T-helper 22 cell (primary cell): ENCODE measurements around the gene SFXN2.
"Not testable (repeated sequence)": the region's sequence is repeated elsewhere in the genome, so short reads cannot be mapped to it uniquely, and the experiment has no call there.

Experiments
- DNase-seq: peaks from one replicate; pipeline ENCODE4 v3.0.0-alpha.2; 2020; ENCODE audit warnings: low read depth

SFXN2 gene

DNA sequence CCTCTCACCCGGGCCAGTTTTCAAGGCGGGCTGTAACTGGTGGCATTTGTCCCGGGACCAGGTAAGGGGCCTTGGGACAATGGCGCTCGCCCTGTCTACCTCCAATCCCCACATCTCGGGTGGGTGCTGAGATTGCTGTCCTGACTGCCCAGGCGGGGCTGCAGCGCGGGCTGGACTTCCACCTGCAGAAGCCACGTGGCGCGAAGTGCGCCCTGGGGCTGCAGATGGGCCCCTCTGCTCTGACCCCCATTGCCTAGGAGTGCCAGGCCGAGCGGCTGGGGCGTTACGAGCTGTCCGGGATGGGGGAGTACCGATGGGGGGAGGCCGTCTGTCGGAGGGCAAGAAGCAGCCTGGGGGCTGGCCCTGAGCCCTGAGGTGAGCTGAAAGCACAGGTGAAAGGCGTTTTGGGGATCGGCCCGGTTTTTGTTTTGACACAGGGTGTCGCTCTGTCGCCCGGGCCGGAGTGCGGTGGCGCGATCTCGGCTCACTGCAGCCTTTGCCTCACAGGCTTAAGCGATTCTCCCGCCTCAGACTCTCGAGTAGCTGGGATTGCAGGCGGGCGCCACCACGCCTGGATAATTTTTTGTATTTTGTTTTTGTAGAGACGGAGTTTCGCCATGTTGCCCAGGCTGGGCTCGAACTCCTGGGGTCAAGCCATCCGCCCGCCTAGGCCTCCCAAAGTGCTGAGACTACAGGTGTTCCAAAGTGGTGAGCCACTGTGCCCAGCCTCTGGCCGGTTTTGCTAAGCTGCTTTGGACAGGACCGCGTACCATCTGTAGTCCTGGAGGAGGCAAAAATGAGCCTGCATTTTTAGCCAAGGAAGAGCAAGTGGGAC, at the start of gene SFXN2:
SFXN2 (plus strand) TSS at position 16 of the 835 bp plus-strand sequence. CDS start 12,001 bp downstream, outside the sequence.
- peak; percentile 31 for DNase-seq

- DNase-seq = no peak
Measured at GRCh38 chr10:102665904-102666509, 48.4 kb upstream of the SFXN2 start.

DNA sequence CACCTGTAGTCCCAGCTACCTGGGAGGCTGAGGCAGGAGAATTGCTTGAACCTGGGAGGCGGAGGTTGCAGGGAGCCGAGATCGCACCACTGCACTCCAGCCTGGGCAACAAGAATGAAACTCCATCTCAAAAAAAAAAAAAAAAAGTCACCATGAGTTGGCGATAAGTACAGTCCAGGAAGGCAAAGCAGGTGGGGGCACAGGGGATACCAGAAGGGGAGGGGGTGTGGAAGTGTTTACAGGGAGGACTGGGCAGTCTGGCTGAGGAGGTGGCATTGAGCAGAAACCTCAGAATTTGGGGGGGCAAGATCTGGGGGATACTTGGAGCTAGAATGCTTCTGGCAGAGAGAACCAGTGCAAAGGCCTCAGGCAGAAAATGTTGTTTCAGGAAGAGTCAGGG, 47.0 kb upstream of the SFXN2 start:
- not testable (repeated sequence) for DNase-seq

DNA sequence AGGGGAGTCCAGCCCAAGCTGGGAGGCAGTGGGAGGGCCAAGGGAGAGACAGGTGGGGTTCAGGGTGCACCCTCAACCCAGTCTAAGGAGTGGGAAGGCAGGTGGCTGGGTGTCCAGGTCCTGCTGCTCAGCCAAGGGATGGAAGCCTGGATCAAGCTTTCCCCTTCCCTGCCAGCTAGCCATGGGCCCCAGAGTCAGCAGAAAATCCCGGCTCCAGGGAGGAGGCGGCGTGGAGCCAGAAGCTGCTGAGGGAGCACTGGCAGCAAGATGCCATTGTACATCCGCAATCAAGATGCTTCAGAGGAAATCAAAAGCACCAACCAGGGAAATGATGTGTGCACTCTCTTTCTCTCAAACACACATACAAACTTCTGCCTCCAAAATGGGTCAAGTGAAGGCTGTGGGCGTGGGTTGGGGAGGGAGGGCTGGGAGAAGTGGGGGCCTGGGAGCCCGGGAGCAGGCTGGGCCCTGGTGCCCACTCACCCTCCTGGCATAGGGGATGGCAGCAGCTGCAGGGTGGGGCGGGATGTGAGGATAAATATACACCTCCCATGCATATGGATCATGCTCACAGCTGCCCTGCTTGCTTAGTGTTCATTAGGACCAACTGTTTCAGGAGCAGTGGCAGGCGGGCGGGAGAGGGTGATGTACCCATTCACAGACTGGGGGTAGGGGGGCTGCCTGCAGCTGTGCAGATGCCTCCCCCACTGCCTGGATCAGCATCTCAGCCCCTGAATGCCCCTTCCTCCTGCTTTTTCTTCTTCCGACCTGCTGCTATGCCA, 45.9 kb upstream of the SFXN2 start:
- no peak for DNase-seq

DNA sequence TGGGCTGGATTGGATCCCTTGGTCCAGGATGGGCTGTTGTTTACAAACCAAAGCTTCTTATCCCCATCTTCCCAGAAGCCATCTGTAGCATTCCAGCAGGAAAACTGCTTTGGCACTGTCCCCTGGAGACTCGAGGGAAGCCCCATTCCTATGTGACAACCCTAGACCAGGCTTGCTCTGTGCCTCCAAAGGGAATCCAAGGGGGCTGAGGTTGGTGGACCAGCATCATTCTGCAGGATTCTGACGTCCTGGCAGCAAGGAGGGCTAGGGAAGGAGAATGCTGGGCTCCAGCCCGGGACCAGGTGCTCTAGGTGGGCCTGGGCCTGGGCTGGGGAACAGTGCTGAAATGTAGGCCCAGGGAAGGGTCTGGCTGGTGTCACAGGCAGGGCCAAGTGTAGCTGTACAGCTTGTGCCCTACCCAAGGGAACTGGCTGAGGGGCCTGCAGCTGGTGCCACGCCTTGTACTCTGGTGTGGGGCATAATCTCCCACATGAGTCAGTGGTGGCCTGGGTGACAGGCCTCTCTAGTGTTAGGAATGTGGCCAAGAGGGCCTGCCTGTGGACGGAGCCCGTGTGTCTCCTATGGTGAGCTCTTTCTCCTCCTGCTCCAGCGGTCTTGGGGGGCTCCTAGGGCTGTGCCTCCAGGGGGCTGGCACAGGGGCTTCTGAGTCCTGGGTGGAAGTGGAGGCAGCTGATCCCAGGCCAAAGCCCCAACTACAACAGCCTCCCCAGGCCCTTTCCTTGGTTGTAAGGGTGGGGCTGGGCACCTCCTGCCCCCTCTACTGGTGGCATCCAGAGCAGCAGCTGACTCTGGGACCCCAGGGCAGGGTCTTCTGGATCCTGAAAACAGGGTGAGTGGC, 45.0 kb upstream of the SFXN2 start:
- DNase-seq = no peak

DNA sequence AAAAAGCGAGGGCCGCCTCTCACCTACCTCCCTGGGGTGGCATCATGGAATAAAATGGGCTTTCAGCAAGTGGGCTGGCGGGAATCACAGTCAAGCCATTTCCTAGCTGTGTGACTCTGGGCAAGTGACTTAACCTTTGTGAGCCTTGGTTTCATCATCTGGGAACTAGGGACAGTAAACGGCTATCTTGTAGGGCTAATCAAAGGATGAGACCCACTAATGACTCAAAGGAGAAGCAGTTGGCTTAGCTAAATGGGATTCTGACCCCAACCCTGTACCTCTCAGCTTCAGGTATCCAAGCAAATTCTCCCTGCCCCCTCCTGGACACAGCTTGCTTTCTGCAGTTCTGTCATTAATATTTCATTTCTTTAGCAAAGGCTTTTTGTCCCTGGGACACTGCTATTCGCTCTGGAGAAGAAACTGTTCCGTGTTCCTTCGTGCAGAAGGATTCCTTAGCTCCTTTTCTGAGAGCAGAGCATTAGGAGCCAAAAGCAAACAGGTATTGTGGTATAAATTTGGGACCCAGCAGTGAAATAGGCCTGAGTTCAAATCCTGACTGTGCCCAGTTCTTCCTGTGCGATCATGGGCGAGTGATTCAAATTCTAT, 44.3 kb upstream of the SFXN2 start:
- DNase-seq = no peak

- no peak for DNase-seq
Measured at GRCh38 chr10:102670871-102671434, 43.5 kb upstream of the SFXN2 start.

DNA sequence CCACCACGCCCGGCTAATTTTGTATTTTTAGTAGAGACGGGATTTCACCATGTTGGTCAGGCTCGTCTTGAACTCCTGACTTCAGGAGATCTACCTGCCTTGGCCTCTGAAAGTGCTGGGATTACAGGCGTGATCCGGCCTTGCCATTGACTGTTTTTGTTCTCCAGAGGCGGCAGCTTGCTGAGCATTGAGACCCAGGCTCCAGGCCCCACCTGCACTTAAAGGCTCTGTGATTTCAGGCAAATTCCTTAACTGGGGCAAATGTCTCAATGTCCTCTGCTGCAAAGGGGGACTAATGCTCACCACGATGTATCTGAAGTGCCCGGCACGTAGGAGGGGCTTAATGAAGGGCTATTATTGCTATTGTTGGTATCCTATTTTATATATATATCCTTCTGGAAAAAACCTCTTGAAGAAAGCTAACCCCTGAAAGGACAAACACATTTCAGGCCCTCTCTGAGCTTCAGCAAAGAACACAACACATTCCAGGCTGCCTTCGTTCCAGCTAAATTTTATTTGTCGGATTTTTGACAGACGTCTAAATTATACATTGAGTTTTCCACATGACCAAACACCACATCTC, 41.1 kb upstream of the SFXN2 start:
- DNase-seq = no peak

DNA sequence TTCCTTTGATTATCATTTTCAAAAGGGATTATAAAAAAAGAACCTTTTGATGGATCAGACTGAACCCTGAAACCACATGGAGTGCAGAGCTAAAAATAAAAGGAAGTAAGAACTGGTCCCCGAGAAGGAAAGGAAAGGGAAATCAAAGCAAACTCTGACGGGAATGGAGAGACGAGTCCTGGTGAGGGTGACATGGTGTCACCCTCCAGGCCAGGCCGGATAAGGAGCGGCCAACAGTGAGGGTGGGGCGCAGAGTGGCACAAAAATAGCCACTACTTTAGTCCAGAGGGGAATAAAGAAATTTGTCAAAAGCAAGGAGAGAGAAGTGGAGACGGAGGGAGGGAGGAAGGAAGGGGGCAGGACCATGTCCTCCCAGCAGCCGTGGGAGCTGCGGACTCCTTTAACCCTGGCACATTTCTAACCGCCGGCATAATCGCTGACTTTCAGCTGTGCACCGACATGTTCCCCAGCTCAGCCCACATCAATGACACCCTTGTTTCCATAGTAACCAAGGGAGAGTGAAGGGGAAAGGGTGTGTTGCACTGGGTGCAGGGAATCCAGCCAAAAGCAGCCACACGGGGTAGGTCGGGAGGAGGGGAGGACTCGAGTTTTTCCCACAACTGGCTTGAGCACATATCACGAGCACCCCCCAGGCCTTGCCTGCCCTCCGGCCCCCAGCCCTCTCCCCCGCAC, 40.5 kb upstream of the SFXN2 start:
- DNase-seq = peak; percentile 67

- no peak for DNase-seq
Measured at GRCh38 chr10:102674566-102674965, 39.9 kb upstream of the SFXN2 start.

- DNase-seq = no peak
Measured at GRCh38 chr10:102675011-102675665, 39.3 kb upstream of the SFXN2 start.

- no peak for DNase-seq
Measured at GRCh38 chr10:102675666-102676533, 38.5 kb upstream of the SFXN2 start.

DNA sequence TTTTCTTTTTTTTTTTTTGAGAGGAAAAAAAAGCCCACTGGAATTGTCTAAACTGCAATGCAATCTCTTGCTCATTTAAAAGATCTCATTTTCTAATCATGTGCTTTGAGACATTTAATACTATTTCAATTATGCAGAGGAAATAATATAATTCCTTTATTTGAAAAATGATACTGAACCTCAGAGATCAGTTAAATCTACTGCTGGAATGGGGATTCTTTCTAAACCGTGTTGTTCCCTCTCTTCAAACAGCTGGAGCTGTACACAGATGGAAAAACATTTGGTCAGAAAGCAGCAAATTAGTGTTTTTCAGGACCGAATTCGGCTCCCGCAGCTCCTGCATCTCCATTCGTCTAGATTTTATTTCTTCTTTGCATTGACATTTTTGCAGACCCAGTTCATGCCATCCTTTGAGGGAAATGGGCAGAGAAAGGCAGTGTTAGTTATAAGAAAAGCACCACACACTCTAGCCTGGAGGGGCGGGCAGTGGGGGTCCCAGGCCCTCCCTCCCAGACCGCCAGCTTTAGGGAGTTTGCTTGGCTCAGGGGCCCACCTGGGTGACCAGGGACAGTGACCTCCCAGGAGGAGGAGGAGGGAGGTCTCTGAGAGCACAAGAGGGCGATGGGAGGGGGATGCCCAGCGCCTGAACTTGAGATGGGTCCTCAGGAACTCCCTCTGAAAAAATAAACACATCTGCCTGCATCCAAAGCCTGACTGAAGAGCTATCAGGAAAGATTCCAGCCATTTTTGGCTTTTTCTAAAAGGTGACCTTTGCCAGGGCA, 37.7 kb upstream of the SFXN2 start:
- no peak for DNase-seq

GRCh38 chr10:102677331-102678067, 36.9 kb upstream of the SFXN2 start:
- DNase-seq = no peak

GRCh38 chr10:102678068-102678400, 36.4 kb upstream of the SFXN2 start:
- DNase-seq = no peak

GRCh38 chr10:102678842-102679289, 35.6 kb upstream of the SFXN2 start:
- DNase-seq = no peak

GRCh38 chr10:102679596-102679995, 34.8 kb upstream of the SFXN2 start:
- DNase-seq = no peak
